Skeletal muscle satellite cell (primary cell): Measurements from ENCODE around the gene ARHGAP42.

Source experiments
- H3K27me3 ChIP-seq: 2 replicates; pipeline ENCODE4 v1.7.0; 2013; ENCODE audit warnings: low read length; ENCODE audit not compliant: control insufficient read depth, insufficient read depth
- H3K36me3 ChIP-seq: 2 replicates; pipeline ENCODE4 v1.7.0; 2013; ENCODE audit warnings: mild to moderate bottlenecking, control low read depth, low read length; ENCODE audit not compliant: insufficient read depth
- H3K4me1 ChIP-seq: 2 replicates; pipeline ENCODE4 v1.7.0; 2013; ENCODE audit warnings: low read length; ENCODE audit not compliant: control insufficient read depth, insufficient read depth
- H3K4me2 ChIP-seq: 2 replicates; pipeline ENCODE4 v1.7.0; 2013; ENCODE audit warnings: mild to moderate bottlenecking, low read length
- H3K4me3 ChIP-seq: 2 replicates; pipeline ENCODE4 v1.7.0; 2013; ENCODE audit warnings: low read length
- H3K9ac ChIP-seq: 2 replicates; pipeline ENCODE4 v1.7.0; 2013; ENCODE audit warnings: mild to moderate bottlenecking, low read depth, low read length, moderate library complexity
- H3K9me3 ChIP-seq: replicated peaks from 2 replicates; pipeline ENCODE4 v1.7.0; 2013; ENCODE audit warnings: mild to moderate bottlenecking, control low read depth, low read length

Gene ARHGAP42

GRCh38 chr11:100683126-100683525 lies 4.0 kb upstream of the ARHGAP42 start:
- Histone ChIP-seq H3K9ac (no peak overlapping the region), H3K9me3 (no peaks in the 10 kb centered on the region), H3K27me3 (no peaks in the 10 kb centered on the region), H3K36me3 (no peaks in the 10 kb centered on the region), H3K4me3 (no peak overlapping the region), H3K4me1 (peaks cover 24% of the 10 kb centered on the region), H3K4me2 (no peak overlapping the region)

DNA sequence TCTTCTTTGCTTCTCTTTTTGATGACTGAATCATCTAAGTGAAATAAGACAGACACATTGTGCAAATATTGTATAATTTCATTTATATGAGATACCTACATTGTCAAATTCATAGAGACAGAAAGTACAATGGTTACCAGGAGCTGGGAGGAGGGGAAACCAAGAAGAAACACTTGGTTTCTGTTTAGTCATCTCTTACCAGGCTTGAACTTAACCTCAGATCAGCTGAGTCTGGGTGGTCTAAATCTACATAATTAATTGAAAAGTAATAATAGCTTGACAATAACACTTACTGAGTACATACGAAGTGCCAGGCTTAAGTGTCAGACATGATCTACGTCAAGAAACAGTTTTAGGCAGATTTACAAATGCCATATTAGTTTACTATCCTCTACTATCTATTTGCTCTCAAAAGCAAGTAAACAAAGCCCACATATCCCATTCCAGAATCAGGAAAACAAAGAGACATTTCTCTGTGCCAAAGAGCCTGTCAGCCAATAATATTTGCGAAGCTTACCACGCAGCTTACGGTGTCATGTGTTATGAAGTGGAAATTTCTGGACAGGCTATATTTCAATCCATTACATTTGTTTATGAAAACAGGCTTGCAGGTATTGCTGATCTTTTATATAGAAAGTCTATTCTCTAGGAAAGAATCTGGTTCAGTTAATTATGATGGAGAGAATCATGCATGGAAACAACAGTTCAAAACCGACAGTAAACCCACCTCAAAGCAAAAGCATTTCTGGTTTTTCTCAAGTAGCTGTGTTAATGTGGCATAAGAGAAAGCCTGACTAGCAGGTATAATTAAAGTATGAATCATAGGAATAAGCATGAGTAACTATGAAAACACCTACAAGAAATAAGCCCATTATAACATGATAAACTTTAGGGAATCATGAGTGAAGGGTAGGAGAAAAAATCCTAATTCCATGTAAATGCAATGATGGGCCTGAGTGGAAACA lies 2.7 kb upstream of the ARHGAP42 start:
- Histone ChIP-seq H3K36me3 (no peaks in the 10 kb centered on the region), H3K4me3 (no peak overlapping the region), H3K27me3 (no peaks in the 10 kb centered on the region), H3K9me3 (no peaks in the 10 kb centered on the region), H3K4me2 (peak overlapping the region; percentile 42), H3K9ac (no peak overlapping the region), H3K4me1 (peaks cover 24% of the 10 kb centered on the region)

GRCh38 chr11:100686476-100687053 lies 523 bp upstream of the ARHGAP42 start:
- Histone ChIP-seq H3K4me3 (peak overlapping the region; percentile 100), H3K4me1 (peaks cover 21% of the 10 kb centered on the region), H3K27me3 (no peaks in the 10 kb centered on the region), H3K9me3 (no peaks in the 10 kb centered on the region), H3K36me3 (no peaks in the 10 kb centered on the region), H3K9ac (peak overlapping the region; percentile 96), H3K4me2 (peak overlapping the region; percentile 96)

- H3K4me1 ChIP-seq = peaks cover 21% of the 10 kb centered on the region
- peak overlapping the region; percentile 100 for H3K4me3 ChIP-seq
- peak overlapping the region; percentile 96 for H3K9ac ChIP-seq
- peak overlapping the region; percentile 96 for H3K4me2 ChIP-seq
- no peaks in the 10 kb centered on the region for H3K9me3 ChIP-seq
- no peaks in the 10 kb centered on the region for H3K27me3 ChIP-seq
- H3K36me3 ChIP-seq = no peaks in the 10 kb centered on the region
Measured at GRCh38 chr11:100687630-100688395, 725 bp downstream of the ARHGAP42 start.

- Histone ChIP-seq H3K36me3 (no peaks in the 10 kb centered on the region), H3K27me3 (no peaks in the 10 kb centered on the region), H3K9ac (no peak overlapping the region), H3K9me3 (no peaks in the 10 kb centered on the region), H3K4me3 (no peak overlapping the region), H3K4me1 (peaks cover 19% of the 10 kb centered on the region), H3K4me2 (peak overlapping the region; percentile 96)
Measured at GRCh38 chr11:100689141-100689540, 2.1 kb downstream of the ARHGAP42 start.

GRCh38 chr11:100691896-100692653 lies 5.0 kb downstream of the ARHGAP42 start:
- no peaks in the 10 kb centered on the region for H3K9me3 ChIP-seq
- no peak overlapping the region for H3K4me3 ChIP-seq
- H3K9ac ChIP-seq = no peak overlapping the region
- no peaks in the 10 kb centered on the region for H3K27me3 ChIP-seq
- H3K4me2 ChIP-seq = no peak overlapping the region
- H3K4me1 ChIP-seq = no peaks in the 10 kb centered on the region
- no peaks in the 10 kb centered on the region for H3K36me3 ChIP-seq

DNA sequence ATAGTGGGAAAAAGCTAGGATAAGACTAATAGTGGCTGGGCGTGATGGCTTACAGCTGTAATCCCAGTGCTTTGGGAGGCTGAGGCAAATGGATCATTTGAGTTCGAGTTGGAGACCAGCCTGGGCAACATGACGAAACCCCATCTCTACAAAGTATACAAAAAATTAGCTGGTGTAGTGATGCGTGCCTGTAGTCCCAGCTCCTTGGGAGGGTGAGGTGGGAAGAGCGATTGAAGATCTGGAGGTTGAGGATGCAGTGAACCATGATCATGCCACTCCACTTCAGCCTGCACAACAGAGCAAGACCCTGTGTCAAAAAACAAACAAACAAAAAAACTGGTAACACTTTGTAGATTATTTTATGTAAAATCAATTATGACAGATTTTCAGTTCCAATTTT lies 8.8 kb downstream of the ARHGAP42 start:
- Histone ChIP-seq H3K9ac (no peak overlapping the region), H3K27me3 (no peaks in the 10 kb centered on the region), H3K9me3 (no peaks in the 10 kb centered on the region), H3K4me2 (no peak overlapping the region), H3K36me3 (no peaks in the 10 kb centered on the region), H3K4me3 (no peak overlapping the region), H3K4me1 (no peaks in the 10 kb centered on the region)

- H3K4me2 ChIP-seq = no peak overlapping the region
- H3K9me3 ChIP-seq = no peaks in the 10 kb centered on the region
- no peaks in the 10 kb centered on the region for H3K4me1 ChIP-seq
- H3K9ac ChIP-seq = no peak overlapping the region
- H3K36me3 ChIP-seq = no peaks in the 10 kb centered on the region
- H3K4me3 ChIP-seq = no peak overlapping the region
- no peaks in the 10 kb centered on the region for H3K27me3 ChIP-seq
Measured at GRCh38 chr11:100703139-100703538, 16.1 kb downstream of the ARHGAP42 start.

DNA sequence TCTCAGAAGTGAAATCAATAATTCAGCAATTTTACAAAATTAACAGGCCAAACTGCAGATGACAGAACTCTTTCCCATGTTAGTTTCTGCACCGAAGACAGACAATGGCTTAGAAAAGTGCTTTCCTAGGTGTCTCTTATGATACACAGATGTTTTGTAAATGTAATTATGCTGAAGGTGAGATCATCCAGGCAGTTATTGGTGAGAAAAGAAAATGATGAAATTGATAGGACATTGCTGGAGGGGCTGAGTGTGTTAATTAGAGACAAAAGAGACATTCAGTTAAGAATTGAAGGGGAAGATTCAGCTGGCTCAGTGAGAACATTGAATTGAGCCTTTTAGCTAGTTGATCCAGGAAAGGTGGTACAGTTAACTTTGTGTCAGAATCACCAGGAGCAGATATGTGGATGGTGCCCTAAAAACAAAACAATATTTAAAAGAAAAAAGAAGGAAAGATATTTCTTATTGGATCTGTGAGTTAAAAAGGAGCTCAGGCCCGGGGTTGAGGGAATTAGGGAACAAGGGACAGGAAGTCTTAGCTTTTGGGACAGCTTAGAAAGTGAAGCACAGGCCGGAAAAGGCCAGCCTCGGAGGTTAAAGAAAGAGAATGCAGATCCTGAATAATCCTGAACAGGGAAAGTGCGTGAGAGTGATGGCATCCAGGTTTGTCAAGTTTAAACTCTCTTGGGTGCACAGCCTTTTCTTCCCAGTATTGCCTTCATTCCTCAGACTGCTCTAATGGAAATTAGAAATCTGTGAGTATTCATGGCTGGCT lies 16.9 kb downstream of the ARHGAP42 start:
- H3K36me3 ChIP-seq = no peaks in the 10 kb centered on the region
- H3K4me2 ChIP-seq = no peak overlapping the region
- H3K9me3 ChIP-seq = no peaks in the 10 kb centered on the region
- H3K9ac ChIP-seq = no peak overlapping the region
- no peaks in the 10 kb centered on the region for H3K4me1 ChIP-seq
- H3K27me3 ChIP-seq = no peaks in the 10 kb centered on the region
- no peak overlapping the region for H3K4me3 ChIP-seq

- H3K9me3 ChIP-seq = no peaks in the 10 kb centered on the region
- no peaks in the 10 kb centered on the region for H3K36me3 ChIP-seq
- H3K9ac ChIP-seq = no peak overlapping the region
- no peak overlapping the region for H3K4me3 ChIP-seq
- no peak overlapping the region for H3K4me2 ChIP-seq
- H3K4me1 ChIP-seq = peaks cover 9% of the 10 kb centered on the region
- H3K27me3 ChIP-seq = no peaks in the 10 kb centered on the region
Measured at GRCh38 chr11:100705447-100705846, 18.4 kb downstream of the ARHGAP42 start.
